Stimulated activated CD4-positive, alpha-beta T cell treated with anti-CD3 and anti-CD28 coated beads, Interleukin-4, amount 100 ng/mL, for 48 hours (primary cell): ENCODE results near the gene MYOM3.

ENCODE experiments used
- DNase-seq, 2 donors: peaks; one replicate each; pipeline ENCODE4 v3.0.0-alpha.2; 2020; ENCODE audit warnings: low read depth in 2 of 2

MYOM3 gene

DNA sequence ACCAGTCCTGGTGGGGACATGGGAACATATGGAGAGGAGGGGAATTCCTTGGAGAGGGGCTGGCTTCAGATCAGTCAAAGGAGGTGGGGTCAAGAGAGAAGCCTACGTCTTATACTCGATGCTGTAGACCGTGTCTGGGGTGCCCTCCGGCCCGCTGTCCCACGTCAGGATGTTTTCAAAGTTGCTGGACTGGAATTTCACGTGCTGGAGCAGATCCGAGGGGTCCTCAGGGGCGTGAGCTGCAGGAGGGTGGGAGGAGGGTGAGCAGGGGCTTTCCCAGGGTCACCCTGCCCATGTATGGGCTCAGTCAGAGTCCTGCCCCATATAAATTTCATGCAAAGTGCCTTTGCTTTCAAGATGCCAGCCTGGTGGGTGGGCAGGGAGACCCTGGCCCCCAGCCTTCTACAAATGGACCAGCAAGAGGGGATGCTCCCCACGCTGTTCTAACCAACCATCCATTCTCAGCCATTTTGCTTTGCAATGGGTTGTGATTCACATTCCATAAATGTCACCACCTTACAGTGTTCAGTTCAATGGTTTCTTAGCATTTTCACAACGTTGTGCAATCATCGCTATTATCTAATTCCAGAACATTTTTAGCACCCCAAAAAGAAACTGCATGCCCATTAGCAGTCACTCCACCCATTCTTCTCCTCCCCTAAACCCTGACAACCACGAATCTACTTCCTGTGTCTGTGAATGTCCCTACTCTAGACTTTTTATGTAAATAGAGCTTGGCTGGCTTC, 26.7 kb upstream of the MYOM3 start:
- DNase-seq, result no peak

GRCh38 chr1:24136956-24137539, 25.1 kb upstream of the MYOM3 start:
- no peak for DNase-seq

DNA sequence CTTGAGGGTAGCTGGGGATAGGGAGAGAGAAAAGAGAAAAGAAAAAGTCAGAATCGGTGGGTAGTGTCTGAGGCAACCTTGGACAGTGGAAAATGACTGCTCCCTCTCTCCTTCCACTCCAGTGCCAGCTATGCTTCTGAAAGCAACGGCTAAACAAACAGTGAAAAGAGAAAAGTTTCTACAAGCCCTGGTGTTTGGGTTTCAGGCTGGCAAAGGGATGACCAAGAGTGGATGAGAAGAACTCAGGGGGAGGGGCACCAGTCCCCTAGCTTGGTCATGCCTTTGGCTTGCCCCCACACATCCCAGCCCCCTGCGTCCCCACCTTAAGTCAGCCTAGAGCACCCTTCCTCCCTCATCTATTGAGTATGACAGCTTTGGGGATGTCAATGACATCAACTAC, 22.4 kb upstream of the MYOM3 start:
- DNase-seq, result no peak

- DNase-seq, result no peak
Observed at GRCh38 chr1:24133819-24134218, 21.9 kb upstream of the MYOM3 start.

DNA sequence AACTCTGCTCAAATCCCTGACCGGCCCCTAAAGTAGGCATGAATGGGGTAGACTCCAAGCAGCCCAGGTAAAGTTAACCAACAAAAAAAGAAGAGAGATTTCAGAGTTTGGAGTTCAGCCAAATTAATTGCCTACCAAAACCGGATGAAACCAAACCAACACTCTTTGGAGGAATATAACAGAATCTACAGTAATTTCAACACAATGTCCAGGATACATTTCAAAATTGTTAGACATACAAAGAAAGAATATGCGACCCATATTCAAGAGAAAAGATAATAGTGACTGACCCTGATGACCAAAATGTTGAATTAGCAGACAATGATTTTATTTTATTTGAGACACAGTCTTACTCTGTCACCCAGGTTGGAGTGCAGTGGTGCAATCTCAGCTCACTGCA, 18.4 kb upstream of the MYOM3 start:
- no peak for DNase-seq

DNA sequence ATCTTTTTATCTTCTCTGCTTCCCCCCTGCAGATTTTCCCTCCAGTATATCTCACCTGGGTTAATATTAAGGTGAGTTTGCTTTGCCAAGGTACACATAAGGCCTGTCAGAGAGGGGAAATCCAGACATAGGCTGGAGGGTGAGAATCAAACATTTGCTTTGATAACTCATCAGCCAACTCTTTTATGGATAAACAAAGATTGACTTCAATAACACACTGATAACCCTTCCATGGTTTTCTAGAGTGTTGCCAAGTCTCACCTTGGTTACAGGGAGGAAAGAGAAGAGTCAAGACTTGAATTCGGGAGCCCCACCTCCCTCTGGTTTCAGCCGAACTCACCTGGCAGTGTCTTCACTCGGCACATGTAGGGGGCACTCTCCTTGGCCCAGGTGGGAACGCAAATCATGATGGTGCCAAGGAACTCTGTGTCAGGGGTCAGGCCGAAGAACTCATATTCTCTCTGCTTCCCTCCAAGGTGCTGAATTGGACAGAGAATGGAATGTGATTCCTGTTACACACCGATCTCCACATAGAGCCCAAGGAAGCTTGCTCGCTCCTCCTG, 15.9 kb upstream of the MYOM3 start:
- no peak for DNase-seq

GRCh38 chr1:24127134-24127800, 15.3 kb upstream of the MYOM3 start:
- DNase-seq, result no peak

GRCh38 chr1:24126672-24127023, 14.7 kb upstream of the MYOM3 start:
- no peak for DNase-seq

- no peak for DNase-seq
Observed at GRCh38 chr1:24126018-24126671, 14.2 kb upstream of the MYOM3 start.

GRCh38 chr1:24125456-24125855, 13.5 kb upstream of the MYOM3 start:
- no peak for DNase-seq

DNA sequence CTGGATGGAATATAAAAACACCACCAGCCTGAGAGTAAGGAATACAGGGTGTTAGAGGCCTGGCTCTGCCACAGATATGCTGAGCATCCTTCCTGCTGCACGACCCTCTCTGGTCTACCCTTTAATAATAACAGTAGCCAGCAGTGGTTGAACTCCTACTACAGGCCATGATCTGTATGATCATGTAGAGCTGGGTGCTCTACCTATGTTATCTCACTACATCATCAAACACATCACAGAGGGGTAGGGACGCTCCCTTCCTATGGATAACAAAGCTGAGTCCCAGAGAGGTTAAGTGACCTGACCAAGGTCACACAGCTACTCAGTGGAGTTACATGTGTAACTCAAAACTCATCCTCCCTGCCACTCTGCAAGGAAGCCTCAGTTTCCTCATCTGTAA, 13.0 kb upstream of the MYOM3 start:
- DNase-seq, result no peak

DNA sequence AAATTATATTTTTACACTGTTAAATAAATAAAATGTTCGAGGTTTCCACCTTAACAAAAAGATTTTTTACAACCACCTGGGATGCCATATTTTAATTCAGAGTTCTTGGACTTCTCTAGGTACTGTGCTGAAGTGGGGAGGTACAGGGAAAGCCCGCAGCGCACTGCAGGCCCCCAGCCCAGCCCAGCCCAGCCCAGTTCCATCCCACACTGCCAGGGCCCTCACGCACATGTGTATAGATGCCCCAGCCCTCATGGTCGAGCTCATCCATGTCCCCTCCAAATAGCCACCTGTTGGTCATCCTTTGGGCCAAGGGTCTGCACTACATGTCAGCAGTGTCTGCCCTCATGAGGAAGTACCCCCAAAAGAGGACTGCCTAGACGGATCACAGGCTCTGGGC, 11.7 kb upstream of the MYOM3 start:
- DNase-seq, result no peak

- no peak for DNase-seq
Observed at GRCh38 chr1:24122776-24123175, 10.8 kb upstream of the MYOM3 start.

DNA sequence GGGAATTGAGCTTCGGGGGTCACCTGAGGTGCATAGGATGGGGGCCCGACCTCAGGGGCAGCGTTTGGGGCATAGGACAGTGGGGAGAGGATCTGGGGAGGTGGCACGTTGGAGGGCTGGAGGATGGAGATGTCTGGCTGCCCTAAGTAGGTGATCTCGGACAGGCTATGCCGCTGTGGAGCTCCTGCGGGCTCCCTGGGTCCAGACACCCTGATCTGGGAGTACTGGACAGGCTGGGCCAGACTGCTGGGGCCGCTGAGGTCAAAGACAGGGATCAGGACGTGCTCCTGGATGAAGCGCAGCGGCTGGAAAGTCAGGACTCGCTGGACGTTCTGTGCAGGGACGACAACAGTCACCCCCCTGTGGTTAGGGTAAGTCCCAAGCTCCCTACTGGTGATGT, 9.5 kb upstream of the MYOM3 start:
- no peak for DNase-seq

DNA sequence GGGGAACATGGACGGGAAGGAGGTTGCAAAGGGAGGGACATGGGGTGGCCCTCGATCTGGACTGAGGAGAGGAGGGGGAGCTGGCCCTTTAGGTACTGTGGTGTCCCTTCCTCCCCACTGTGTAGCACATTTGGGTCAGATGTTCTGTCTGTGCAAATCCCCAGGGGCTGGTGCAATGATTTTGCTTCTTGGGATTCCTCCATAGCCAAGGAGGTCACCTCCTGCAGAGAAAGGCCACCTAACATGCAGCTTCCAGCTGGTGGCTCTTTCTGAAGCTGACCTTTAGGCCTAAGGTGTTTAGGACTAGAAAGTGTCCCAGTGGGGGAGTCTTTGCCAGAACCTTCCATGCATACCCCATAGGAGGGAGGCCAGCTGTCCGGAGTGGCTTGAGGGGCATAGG, 9.0 kb upstream of the MYOM3 start:
- DNase-seq, result no peak

- DNase-seq, result no peak
Observed at GRCh38 chr1:24119859-24120756, 8.2 kb upstream of the MYOM3 start.

DNA sequence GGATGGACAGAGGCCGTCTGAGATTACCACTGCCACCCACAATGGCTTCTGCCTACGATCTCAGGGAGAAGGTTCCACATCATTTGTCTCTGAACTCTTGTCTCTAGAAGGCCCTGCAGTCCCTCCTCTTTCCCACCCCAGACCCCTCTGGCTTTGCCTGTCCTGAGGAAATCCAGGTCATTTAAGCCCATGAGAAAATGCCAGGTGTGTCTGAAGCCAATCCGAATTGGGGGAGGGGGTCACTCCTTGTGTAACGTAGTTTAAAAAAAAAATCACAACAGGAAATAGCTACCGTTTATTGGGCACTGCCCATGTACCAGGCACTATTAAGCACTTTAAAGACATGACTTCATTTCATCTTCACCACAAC, 7.5 kb upstream of the MYOM3 start:
- DNase-seq, result no peak

DNA sequence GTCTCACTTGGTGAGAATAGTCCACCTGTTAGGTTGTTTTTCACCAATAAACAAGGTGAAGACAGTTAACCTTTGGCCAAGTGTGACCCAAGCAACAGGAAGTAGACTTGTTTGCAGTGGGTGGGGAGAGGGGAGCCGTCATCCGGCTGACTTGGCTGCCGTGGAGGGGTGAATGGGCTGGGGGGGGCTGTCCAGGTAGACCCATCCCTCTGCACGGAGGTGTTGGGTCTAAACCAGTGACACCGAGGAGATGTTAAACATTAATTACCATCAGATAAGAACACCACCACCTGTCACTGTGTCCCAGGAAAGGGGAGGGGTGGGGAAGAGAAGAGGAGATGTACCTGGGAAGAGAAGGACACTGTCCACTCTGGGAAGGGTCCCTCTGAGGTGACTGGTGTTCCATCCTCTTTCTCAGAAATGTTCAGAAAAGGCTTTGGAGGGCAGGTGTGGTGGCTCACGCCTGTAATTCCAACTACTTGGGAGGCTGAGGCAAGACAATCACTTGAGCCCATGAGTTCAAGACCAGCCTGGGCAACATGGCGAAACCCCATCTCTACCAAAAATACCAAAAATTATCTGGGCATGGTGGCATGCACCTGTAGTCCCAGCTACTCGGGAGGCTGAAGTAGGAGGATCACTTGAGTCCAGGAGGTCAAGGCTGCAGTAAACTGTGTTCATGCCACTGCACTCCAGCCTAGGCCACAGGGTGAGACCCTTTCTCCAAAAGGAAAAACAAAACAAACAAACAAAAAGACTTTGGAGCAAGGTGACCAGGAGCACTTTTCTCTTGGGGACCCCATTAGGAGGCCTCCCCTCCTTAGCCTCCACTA, 6.7 kb upstream of the MYOM3 start:
- DNase-seq, result no peak

- DNase-seq, result no peak
Observed at GRCh38 chr1:24117722-24118409, 5.9 kb upstream of the MYOM3 start.

DNA sequence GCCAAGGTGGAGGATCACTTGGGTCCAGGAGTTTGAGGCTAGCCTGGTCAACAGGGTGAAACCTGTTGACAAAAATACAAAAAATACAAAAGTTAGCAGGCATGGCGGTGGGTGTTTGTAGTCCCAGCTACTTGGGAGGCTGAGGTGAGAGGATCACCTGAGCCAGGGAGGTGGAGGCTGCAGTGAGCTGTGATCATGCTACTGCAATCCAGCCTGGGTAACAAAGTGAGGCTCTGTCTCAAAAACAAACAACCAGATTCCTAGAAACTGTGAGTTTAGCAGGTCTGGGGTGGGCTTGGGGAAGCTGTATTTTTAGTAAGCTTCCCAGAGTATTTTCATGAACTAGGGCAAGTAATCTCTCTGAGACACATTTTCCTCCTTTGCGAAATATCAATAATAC, 5.2 kb upstream of the MYOM3 start:
- DNase-seq, result no peak
